DMS53 treated with DMSO at 0.1 percent for 48 hours (cell line): ENCODE measurements around the gene SHH.

Experiments used
- DNase-seq: peaks from one replicate; lab custom pipeline; 2025; ENCODE audit not compliant: unreplicated experiment; lab: John Stamatoyannopoulos, UW

Gene SHH

GRCh38 chr7:155766966-155767916 lies 45.0 kb downstream of the SHH start:
- no peak for DNase-seq

GRCh38 chr7:155766386-155766785 lies 45.9 kb downstream of the SHH start:
- no peak for DNase-seq

GRCh38 chr7:155765458-155765857 lies 46.8 kb downstream of the SHH start:
- DNase-seq = no peak

DNA sequence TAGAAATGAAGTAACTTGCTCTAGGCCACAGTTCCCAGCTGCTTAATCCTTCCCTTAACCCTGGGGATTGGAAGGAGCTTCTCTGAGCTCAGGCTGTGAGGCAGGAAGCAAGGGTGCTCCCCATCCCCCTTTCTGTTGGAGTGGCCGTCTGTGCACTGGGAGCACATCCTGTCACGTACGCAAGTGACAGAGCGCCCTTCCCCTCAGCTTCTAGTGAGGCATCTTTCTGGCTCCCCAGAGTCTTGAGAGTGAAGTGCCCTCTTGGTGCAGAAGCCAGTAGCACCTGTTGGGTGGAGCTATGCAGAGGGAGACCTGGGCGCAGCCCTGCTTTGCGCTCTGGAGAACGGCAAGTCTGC lies 47.8 kb downstream of the SHH start:
- no peak for DNase-seq

DNA sequence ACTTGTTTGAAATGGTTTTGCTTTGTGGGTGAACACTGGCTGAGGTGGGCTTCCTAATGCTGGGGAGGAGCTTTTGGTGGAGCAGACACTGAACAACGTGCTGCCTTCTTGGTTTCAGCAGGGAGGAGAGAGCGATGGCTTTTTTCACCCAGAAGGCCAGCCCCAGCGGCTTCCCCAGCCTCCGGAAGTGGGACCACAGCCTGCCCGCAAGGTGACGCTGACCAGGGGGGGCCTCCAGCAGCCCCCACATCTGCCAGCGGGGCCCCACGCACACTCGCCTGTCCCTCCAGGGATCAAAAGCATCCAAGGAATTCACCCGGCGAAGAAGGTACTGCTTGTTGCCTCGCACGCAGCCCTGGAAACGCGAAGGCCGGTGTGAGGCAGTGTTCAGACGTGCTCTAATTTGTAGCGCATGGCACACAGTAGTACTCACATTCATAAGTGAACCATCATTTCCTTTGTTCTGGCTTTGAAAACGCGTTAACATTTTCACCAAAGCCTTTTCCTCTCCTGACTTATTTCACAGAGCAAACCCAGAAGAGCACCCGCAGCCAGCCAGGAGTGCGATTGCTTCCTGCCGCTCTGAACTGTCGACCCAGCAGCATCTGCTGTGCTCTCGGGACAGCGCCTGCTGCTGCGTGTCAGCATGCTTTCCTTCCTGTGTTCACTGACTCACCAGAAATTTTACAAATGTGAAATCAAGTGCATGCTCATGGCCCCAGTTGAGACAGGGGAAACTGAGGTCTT lies 48.4 kb downstream of the SHH start:
- no peak for DNase-seq

DNA sequence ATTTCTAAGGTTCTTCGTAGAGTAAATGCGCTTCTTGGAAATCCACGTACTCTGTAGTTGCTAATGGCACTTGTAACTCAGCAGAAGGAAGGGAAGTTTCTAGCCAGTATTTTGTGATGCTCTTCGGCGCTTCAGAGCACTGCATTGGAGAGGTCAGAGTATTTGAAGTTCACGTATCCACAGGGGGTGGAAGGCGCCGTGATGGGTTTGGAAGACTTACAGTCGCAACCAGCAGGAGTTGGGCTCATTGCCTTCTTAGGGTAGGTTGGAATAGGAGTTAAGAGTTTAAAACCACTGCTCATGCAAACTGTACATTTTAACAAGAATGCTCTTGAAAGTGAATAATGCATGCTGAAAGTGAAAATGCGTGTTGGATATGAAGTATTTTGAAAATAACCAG lies 49.1 kb downstream of the SHH start:
- DNase-seq = no peak

DNA sequence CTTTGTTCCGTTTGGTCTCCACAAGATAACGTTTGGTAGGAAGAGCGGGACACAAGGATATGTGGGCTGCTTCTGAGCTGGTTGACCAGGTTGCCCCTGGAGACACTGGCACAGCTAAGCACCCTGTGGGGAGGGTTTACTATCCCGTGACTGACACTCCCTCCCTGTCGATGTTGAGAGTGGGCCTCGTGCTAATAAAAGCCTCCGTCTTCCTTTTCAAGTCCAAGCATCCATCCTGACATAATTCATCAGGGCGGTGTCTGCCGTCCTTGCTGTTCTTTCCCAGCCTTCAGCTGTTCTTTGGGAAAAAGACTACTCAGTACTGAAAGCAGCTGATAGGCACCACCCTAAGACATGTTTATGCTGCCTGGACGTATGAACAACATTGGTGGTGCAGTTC lies 49.6 kb downstream of the SHH start:
- DNase-seq = no peak

- no peak for DNase-seq
Measured at GRCh38 chr7:155762036-155762435, 50.2 kb downstream of the SHH start.

DNA sequence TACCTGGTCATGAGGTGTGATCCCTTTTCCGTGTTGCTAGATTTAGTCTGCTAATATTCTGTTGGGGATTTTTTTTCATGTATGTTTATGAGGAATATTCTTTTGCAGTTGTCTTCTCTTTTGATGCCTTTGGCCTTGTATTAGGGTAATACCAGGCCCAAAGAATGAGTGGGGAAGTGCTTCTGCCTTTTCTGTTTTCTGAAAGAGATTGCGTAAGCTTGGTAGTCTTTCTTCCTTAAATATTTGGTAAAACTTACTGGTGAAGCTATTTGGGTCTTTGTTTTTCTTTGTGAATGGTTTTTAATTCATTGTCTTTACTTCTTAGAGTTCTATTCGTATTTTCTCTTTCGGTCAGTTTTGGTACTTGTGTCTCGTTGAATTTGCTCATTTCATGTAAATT lies 51.1 kb downstream of the SHH start:
- DNase-seq = no peak

DNA sequence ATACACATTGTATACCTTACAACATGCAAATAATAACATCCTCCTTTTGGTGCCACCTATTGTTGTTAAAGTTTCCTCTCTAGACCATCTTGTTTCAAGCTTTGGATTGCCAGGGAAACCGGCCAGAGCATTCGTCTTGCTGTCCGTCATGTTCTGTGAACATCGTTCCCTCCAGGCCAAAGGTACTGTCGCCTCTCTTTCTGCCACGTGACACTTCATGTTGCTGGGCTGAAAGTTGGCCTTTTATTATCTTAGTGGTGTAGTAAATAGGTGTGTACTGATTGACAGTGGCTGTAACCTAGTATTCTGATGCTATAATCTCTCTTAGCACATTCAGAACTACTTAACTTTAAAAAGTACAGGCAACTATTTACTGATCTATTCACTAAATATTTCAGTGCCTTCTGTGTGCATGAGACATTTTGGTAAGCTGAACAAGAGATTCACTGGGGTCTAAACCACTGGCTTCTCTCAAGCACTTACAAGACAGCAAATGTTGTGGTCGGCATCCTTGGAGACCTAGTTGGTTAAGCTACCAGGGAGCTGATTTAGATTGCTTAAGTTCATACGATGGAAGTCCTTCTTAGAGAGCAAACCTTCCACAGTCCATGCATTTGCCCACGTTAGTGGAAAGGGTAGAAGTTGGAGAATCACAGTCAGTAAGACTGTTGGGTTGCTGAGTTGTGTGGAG lies 52.4 kb downstream of the SHH start:
- DNase-seq = no peak

DNA sequence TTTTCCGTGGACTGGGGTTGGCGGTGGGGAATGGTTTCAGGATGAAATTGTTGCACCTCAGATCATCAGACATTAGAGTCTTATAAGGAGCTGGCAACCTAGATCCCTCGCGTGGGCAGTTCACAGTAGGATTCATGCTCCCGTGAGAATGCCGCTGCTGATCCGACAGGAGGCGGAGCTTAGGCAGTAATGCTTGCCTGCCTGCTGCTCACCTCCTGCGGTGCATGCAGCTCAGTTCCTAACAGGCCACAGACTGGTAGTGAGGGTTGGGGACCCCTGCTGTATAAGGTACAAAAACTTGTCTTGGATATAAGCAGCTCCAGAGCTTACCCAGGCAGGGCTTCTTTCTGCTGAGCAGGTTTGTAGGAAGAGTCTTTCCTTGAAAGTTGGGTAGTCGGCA lies 53.9 kb downstream of the SHH start:
- no peak for DNase-seq

DNA sequence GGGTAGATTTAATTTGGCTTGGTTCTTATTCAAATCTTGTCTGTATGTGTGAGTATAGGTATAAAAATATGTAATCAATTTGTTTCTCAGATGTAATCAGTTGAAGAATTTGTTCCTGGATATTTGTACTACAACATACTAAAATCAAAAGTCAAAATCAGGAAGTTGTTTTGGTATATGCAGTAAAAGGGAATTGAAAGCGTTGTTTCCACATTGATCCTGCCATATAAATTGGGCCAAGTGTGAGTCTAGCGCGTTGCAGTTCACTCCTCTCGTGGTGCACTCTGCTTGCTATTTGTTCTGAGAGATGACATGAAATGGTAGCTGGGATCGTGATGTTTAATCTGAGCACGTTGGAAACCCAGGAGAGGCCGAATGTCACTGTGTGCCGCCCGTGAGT lies 55.9 kb downstream of the SHH start:
- DNase-seq = no peak

GRCh38 chr7:155755026-155755425 lies 57.2 kb downstream of the SHH start:
- DNase-seq = no peak

DNA sequence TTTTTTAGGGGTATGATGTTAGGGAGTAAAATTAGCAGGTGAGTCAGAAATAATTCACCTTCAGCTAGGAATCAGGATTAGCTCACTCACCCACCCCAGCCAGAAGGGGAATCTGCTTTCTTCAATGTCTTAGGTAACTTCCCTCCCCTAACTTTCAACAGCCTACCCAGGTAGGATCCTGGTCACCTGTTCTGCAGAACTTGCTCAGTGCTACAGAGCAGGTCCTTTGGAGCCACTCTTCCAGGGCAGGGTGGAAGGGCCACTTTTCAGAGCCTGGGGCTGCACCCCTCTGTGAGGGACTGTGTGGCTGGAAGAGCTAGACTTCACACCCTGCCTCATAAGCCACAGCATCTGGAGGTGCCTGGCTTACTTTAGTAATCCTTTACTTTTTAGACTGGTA lies 58.1 kb downstream of the SHH start:
- DNase-seq = no peak

- DNase-seq = no peak
Measured at GRCh38 chr7:155753446-155753965, 58.8 kb downstream of the SHH start.

- no peak for DNase-seq
Measured at GRCh38 chr7:155752756-155753445, 59.4 kb downstream of the SHH start.

DNA sequence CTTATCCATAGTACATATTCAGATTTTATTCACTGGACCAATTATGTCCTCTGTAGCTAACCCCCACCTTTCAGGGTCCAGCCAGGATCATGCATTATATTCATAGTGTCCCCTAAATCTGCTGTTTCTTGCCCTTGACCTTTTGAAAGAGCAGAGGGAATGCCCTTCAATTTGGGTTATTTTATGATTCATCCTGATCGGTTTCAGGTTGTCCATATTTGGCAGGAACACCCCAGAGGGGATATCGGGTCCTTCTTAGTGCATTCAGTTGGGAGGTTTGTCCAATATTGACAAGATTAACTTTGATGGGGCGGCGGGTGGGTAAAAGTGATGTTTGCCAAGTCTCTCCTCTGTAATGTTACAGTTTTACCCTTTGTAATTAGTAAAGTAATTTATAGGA lies 60.9 kb downstream of the SHH start:
- no peak for DNase-seq

GRCh38 chr7:155750255-155751125 lies 61.8 kb downstream of the SHH start:
- DNase-seq = no peak
